ENCODE results near the gene ZNF746. TPM values are rescaled to one million over a fixed set of nuclear protein-coding genes. Genes with fewer than 3 reads are reported as not detected.

The ZNF746 gene
- total and polyA plus RNA-seq, 10 of the 15 experiments (the other 5 are each of a cell fraction or from before 2014, with no cell fraction given): 1.2 to 19.0 (median 6.3) TPM

DNA sequence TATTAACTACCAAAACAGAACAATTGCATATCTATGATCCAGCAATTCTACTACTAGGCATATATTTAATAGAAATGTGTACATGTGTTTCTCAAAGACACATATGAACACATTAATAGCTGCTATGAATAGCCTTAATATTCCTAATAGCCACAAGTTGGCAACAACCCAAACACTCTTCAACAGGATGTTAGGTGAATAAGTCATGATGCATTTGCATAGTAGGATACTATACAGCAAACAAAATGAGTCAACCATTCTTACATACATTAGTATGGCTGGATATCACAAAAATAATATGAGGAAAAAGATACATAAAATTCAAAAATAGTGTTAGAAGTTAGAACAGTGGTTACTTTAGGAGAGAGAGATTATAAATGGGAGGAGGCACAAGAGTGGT is 26.8 kb upstream of the ZNF746 start:
- FAIRE-seq (peak; percentile 47), DNase-seq (ENCODE audit: low read depth, low spot score) (no peak), ATAC-seq (no peak)
- in situ Hi-C loops (cut with MboI) (no loop called here), intact Hi-C loops (cut with micrococcal nuclease; ENCODE audit: unreplicated experiment) (no loop called here)
- Histone ChIP-seq H3K79me2 (ENCODE audit: control insufficient read depth, insufficient read depth, low read length) (no peaks in the 10 kb centered on the region), H4K20me1 (ENCODE audit: control insufficient read depth, insufficient read depth) (no peaks in the 10 kb centered on the region), H3K27me3 (replicated peaks in 1 of 2; ENCODE audit: control insufficient read depth in 2 of 2, insufficient read depth in 2 of 2, low read length in 1 of 2) (no peaks in the 10 kb centered on the region), H3K27ac (ENCODE audit: control insufficient read depth, insufficient read depth) (no peak overlapping the region), H3K4me2 (ENCODE audit: control insufficient read depth, insufficient read depth) (no peak overlapping the region), H3K9ac (ENCODE audit: control insufficient read depth, insufficient read depth, low read length) (no peak overlapping the region), H3K9me3 (replicated peaks; ENCODE audit: control insufficient read depth, insufficient read depth, low read length) (peaks cover 13% of the 10 kb centered on the region), H3K36me3 (ENCODE audit: control insufficient read depth in 2 of 2, insufficient read depth in 2 of 2, low read length in 1 of 2) (no peaks in the 10 kb centered on the region), H3K4me3 (no peak overlapping the region), H3K4me1 (ENCODE audit: control insufficient read depth, insufficient read depth, low read length) (no peaks in the 10 kb centered on the region), H2AFZ (ENCODE audit: control insufficient read depth, low read depth, low read length) (no peak overlapping the region)
- SMC1A ChIA-PET (ENCODE audit: uncharacterized antibody, unreplicated experiment): no interaction called here
- POLR2A ChIA-PET: no interaction called here
- CTCF ChIA-PET: interaction anchor here (1.0 kb wide), 1 partner anchor 29 kb away, joined by 3 read pairs; no protein-coding TSS in a partner anchor
- RAD21 ChIA-PET (ENCODE audit: unreplicated experiment): no interaction called here
- TF ChIP-seq ZBED1 (IDR thresholded peaks at IDR 0.05; ENCODE audit: borderline replicate concordance): no peak
- TF ChIP-seq, protein P1, sequence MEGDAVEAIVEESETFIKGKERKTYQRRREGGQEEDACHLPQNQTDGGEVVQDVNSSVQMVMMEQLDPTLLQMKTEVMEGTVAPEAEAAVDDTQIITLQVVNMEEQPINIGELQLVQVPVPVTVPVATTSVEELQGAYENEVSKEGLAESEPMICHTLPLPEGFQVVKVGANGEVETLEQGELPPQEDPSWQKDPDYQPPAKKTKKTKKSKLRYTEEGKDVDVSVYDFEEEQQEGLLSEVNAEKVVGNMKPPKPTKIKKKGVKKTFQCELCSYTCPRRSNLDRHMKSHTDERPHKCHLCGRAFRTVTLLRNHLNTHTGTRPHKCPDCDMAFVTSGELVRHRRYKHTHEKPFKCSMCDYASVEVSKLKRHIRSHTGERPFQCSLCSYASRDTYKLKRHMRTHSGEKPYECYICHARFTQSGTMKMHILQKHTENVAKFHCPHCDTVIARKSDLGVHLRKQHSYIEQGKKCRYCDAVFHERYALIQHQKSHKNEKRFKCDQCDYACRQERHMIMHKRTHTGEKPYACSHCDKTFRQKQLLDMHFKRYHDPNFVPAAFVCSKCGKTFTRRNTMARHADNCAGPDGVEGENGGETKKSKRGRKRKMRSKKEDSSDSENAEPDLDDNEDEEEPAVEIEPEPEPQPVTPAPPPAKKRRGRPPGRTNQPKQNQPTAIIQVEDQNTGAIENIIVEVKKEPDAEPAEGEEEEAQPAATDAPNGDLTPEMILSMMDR (IDR thresholded peaks at IDR 0.05 in 2 of 3, conservative IDR thresholded peaks at IDR 0.05 in 1 of 3; ENCODE audit: control insufficient read depth in 2 of 3, extremely low read depth in 1 of 3, insufficient read depth in 1 of 3, low read depth in 3 of 3, low read length in 3 of 3): no peak
- TF ChIP-seq, protein P2, sequence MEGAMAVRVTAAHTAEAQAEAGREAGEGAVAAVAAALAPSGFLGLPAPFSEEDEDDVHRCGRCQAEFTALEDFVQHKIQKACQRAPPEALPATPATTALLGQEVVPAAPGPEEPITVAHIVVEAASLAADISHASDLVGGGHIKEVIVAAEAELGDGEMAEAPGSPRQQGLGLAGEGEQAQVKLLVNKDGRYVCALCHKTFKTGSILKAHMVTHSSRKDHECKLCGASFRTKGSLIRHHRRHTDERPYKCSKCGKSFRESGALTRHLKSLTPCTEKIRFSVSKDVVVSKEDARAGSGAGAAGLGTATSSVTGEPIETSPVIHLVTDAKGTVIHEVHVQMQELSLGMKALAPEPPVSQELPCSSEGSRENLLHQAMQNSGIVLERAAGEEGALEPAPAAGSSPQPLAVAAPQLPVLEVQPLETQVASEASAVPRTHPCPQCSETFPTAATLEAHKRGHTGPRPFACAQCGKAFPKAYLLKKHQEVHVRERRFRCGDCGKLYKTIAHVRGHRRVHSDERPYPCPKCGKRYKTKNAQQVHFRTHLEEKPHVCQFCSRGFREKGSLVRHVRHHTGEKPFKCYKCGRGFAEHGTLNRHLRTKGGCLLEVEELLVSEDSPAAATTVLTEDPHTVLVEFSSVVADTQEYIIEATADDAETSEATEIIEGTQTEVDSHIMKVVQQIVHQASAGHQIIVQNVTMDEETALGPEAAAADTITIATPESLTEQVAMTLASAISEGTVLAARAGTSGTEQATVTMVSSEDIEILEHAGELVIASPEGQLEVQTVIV (IDR thresholded peaks at IDR 0.05; ENCODE audit: borderline replicate concordance, partially characterized antibody): no peak
- no peak for TF ChIP-seq IKZF1 (conservative IDR thresholded peaks at IDR 0.05)
- TF ChIP-seq NFYA (IDR thresholded peaks at IDR 0.05; ENCODE audit: borderline replicate concordance, low read depth, low read length): no peak
- TF ChIP-seq SREBF1 (IDR thresholded peaks at IDR 0.05; ENCODE audit: low read length): no peak
- TF ChIP-seq PML (IDR thresholded peaks at IDR 0.05; ENCODE audit: low read length): no peak
- TF ChIP-seq EGR1 (IDR thresholded peaks at IDR 0.05; ENCODE audit: borderline replicate concordance in 1 of 2, low read depth in 2 of 2, low read length in 2 of 2): no peak
- TF ChIP-seq KLF5 (IDR thresholded peaks at IDR 0.05; ENCODE audit: partially characterized antibody): no peak
- no peak for TF ChIP-seq ZNF622 (IDR thresholded peaks at IDR 0.05)
- BruUV-seq (replicated peaks): no TSS peak
